SK-N-SH treated with all-trans-retinoic acid at 6 μM for 48 hours (cell line): ENCODE data around the gene RNASE11.

ENCODE experiments used
- ATAC-seq: fragments of 200-7000 bp; cut with Tn5 transposase; 3 replicates; pipeline ENCODE4 v1.9.1; 2020; ENCODE audit warnings: mild to moderate bottlenecking, moderate library complexity
- ARNTL ChIP-seq: fragments of 450-650 bp; formaldehyde crosslinking; IDR thresholded peaks from 2 replicates; pipeline ENCODE4 v1.5.0; 2020; ENCODE audit warnings: low read depth, mild to moderate bottlenecking, moderate library complexity, borderline replicate concordance
- BACH2 ChIP-seq: fragments of 250-450 bp; sonication (Bioruptor Pico); IDR thresholded peaks from 2 replicates; pipeline ENCODE4 v1.9.0; 2021; ENCODE audit warnings: mild to moderate bottlenecking, borderline replicate concordance
- CSRNP3 ChIP-seq: fragments of 250-450 bp; sonication (Bioruptor Pico); IDR thresholded peaks from 2 replicates; pipeline ENCODE4 v1.5.1; 2021; ENCODE audit warnings: mild to moderate bottlenecking, moderate library complexity
- ESRRG ChIP-seq: fragments of 250-450 bp; sonication (Bioruptor Pico); IDR thresholded peaks from 2 replicates; pipeline ENCODE4 v1.6.1; 2021; ENCODE audit warnings: mild to moderate bottlenecking
- GLIS3 ChIP-seq: fragments of 250-450 bp; sonication (Bioruptor Pico); IDR thresholded peaks from 2 replicates; pipeline ENCODE4 v1.5.0; 2020; ENCODE audit warnings: mild to moderate bottlenecking, moderate library complexity
- ISL1 ChIP-seq: fragments of 250-450 bp; sonication (Bioruptor Pico); IDR thresholded peaks from 2 replicates; pipeline ENCODE4 v2.1.2; 2022; ENCODE audit warnings: mild to moderate bottlenecking, moderate library complexity
- OSR1 ChIP-seq: fragments of 250-450 bp; sonication (Bioruptor Pico); IDR thresholded peaks from 2 replicates; pipeline ENCODE4 v1.8.0; 2022; ENCODE audit warnings: moderate library complexity, mild to moderate bottlenecking, inconsistent platforms
- PPARA ChIP-seq: fragments of 250-450 bp; sonication (Bioruptor Pico); IDR thresholded peaks from 2 replicates; pipeline ENCODE4 v1.5.0; 2020; ENCODE audit warnings: mild to moderate bottlenecking, borderline replicate concordance
- RARB ChIP-seq: fragments of 250-450 bp; sonication (Bioruptor Pico); IDR thresholded peaks from 2 replicates; pipeline ENCODE4 v1.8.0; 2021; ENCODE audit warnings: mild to moderate bottlenecking, moderate library complexity
- SNAI2 ChIP-seq: fragments of 250-450 bp; sonication (Bioruptor Pico); IDR thresholded peaks from 2 replicates; pipeline ENCODE4 v1.5.0; 2020; ENCODE audit warnings: mild to moderate bottlenecking, moderate library complexity
- TOX ChIP-seq: fragments of 250-450 bp; sonication (Bioruptor Pico); IDR thresholded peaks from 2 replicates; pipeline ENCODE4 v1.8.0; 2021; ENCODE audit warnings: mild to moderate bottlenecking, moderate library complexity, borderline replicate concordance
- TSHZ2 ChIP-seq: fragments of 250-450 bp; sonication (Bioruptor Pico); IDR thresholded peaks from 2 replicates; pipeline ENCODE4 v1.5.0; 2020; ENCODE audit warnings: mild to moderate bottlenecking, moderate library complexity
- ZC3H10 ChIP-seq: fragments of 250-450 bp; sonication (Bioruptor Pico); IDR thresholded peaks from 2 replicates; pipeline ENCODE4 v1.5.1; 2021; ENCODE audit warnings: mild to moderate bottlenecking, moderate library complexity
- ZFP3 ChIP-seq: fragments of 250-450 bp; sonication (Bioruptor Pico); IDR thresholded peaks from 2 replicates; pipeline ENCODE4 v1.5.0; 2020; ENCODE audit warnings: mild to moderate bottlenecking, moderate library complexity
- ZFP30 ChIP-seq: fragments of 450-650 bp; formaldehyde crosslinking; IDR thresholded peaks from 2 replicates; pipeline ENCODE4 v1.5.0; 2022; ENCODE audit warnings: mild to moderate bottlenecking, moderate library complexity
- ZNF70 ChIP-seq: fragments of 450-650 bp; formaldehyde crosslinking; IDR thresholded peaks from 2 replicates; pipeline ENCODE4 v1.5.0; 2020; ENCODE audit warnings: mild to moderate bottlenecking, moderate library complexity
- ZNF8 ChIP-seq: fragments of 450-650 bp; formaldehyde crosslinking; IDR thresholded peaks from 2 replicates; pipeline ENCODE4 v1.5.0; 2020; ENCODE audit warnings: mild to moderate bottlenecking, moderate library complexity
- TF ChIP-seq, protein P1 (sequence below): fragments of 250-450 bp; sonication (Bioruptor Pico); IDR thresholded peaks from 2 replicates; pipeline ENCODE4 v1.8.0; 2021; ENCODE audit warnings: low read depth, mild to moderate bottlenecking, moderate library complexity, borderline replicate concordance
- TF ChIP-seq, protein P2 (sequence below): fragments of 250-450 bp; sonication (Bioruptor Pico); IDR thresholded peaks from 2 replicates; pipeline ENCODE4 v1.8.0; 2020; ENCODE audit warnings: mild to moderate bottlenecking, moderate library complexity, borderline replicate concordance

RNASE11 gene

GRCh38 chr14:20559461-20559904 lies 28.3 kb downstream of the RNASE11 start:
- no peak for TF ChIP-seq ZFP30 (CRISPR knock-in tag)
- TF ChIP-seq ZNF70 (CRISPR knock-in tag), result no peak
- no peak for TF ChIP-seq ARNTL (CRISPR knock-in tag)
- TF ChIP-seq CSRNP3 (CRISPR knock-in tag), result no peak
- TF ChIP-seq ZC3H10 (CRISPR knock-in tag), result no peak
- no peak for TF ChIP-seq ISL1 (CRISPR knock-in tag)
- TF ChIP-seq GLIS3 (CRISPR knock-in tag), result no peak
- no peak for TF ChIP-seq OSR1 (CRISPR knock-in tag)
- TF ChIP-seq ESRRG, result no peak
- TF ChIP-seq BACH2, result no peak
- no peak for TF ChIP-seq TSHZ2 (CRISPR knock-in tag)
- TF ChIP-seq, protein P1, sequence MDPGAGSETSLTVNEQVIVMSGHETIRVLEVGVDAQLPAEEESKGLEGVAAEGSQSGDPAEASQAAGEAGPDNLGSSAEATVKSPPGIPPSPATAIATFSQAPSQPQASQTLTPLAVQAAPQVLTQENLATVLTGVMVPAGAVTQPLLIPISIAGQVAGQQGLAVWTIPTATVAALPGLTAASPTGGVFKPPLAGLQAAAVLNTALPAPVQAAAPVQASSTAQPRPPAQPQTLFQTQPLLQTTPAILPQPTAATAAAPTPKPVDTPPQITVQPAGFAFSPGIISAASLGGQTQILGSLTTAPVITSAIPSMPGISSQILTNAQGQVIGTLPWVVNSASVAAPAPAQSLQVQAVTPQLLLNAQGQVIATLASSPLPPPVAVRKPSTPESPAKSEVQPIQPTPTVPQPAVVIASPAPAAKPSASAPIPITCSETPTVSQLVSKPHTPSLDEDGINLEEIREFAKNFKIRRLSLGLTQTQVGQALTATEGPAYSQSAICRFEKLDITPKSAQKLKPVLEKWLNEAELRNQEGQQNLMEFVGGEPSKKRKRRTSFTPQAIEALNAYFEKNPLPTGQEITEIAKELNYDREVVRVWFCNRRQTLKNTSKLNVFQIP (CRISPR knock-in tag), result no peak
- TF ChIP-seq RARB, result no peak
- TF ChIP-seq ZFP3 (CRISPR knock-in tag), result no peak
- TF ChIP-seq TOX, result no peak
- TF ChIP-seq ZNF8 (CRISPR knock-in tag), result no peak
- TF ChIP-seq, all 23 proteins: peak for 0
- no peak for ATAC-seq

DNA sequence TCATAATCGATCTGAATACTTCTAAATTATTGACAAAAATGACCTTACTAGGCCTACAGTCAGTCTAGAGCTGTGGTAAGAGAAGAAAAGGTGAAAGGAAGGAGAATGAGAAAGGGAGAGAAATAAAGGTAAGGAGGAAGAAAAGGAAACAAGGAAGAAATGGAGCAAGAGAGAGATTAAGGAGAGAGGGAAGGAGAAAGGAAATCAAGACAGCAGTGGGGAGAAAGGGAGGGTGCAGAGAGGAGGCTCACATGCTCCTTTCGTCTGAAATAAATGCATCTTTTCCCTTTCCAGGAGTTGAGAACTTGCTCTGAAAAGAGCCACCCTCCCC lies 30.6 kb downstream of the RNASE11 start:
- no peak for TF ChIP-seq CSRNP3 (CRISPR knock-in tag)
- no peak for TF ChIP-seq SNAI2 (CRISPR knock-in tag)
- no peak for TF ChIP-seq ZNF8 (CRISPR knock-in tag)
- no peak for TF ChIP-seq ZC3H10 (CRISPR knock-in tag)
- TF ChIP-seq, protein P1 (CRISPR knock-in tag), result no peak
- TF ChIP-seq GLIS3 (CRISPR knock-in tag), result no peak
- no peak for TF ChIP-seq ISL1 (CRISPR knock-in tag)
- no peak for TF ChIP-seq ARNTL (CRISPR knock-in tag)
- ATAC-seq, result no peak

- no peak for ATAC-seq
- TF ChIP-seq ZC3H10 (CRISPR knock-in tag), result no peak
- no peak for TF ChIP-seq TSHZ2 (CRISPR knock-in tag)
- no peak for TF ChIP-seq CSRNP3 (CRISPR knock-in tag)
- no peak for TF ChIP-seq ISL1 (CRISPR knock-in tag)
- TF ChIP-seq TOX, result no peak
- TF ChIP-seq PPARA (CRISPR knock-in tag), result no peak
- TF ChIP-seq SNAI2 (CRISPR knock-in tag), result no peak
- TF ChIP-seq, protein P2, sequence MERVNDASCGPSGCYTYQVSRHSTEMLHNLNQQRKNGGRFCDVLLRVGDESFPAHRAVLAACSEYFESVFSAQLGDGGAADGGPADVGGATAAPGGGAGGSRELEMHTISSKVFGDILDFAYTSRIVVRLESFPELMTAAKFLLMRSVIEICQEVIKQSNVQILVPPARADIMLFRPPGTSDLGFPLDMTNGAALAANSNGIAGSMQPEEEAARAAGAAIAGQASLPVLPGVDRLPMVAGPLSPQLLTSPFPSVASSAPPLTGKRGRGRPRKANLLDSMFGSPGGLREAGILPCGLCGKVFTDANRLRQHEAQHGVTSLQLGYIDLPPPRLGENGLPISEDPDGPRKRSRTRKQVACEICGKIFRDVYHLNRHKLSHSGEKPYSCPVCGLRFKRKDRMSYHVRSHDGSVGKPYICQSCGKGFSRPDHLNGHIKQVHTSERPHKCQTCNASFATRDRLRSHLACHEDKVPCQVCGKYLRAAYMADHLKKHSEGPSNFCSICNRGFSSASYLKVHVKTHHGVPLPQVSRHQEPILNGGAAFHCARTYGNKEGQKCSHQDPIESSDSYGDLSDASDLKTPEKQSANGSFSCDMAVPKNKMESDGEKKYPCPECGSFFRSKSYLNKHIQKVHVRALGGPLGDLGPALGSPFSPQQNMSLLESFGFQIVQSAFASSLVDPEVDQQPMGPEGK (CRISPR knock-in tag), result no peak
- TF ChIP-seq ZNF8 (CRISPR knock-in tag), result no peak
- TF ChIP-seq ZNF70 (CRISPR knock-in tag), result no peak
Observed at GRCh38 chr14:20556500-20557211, 31.1 kb downstream of the RNASE11 start.
